Esophagus (tissue), 2 donors: ENCODE measurements around the gene DTNA. TPM values are rescaled to one million over a fixed set of nuclear protein-coding genes. Genes with fewer than 3 reads are reported as not detected.
"Not testable (repeated sequence)": the region's sequence is repeated elsewhere in the genome, so short reads cannot be mapped to it uniquely, and the experiment has no call there.

Source experiments
- H3K27ac ChIP-seq, 2 donors: one replicate each; pipeline ENCODE4 v1.5.1; 2013; ENCODE audit warnings: low read depth in 2 of 2, mild to moderate bottlenecking in 2 of 2, inconsistent platforms in 1 of 2, low read length in 1 of 2, moderate library complexity in 1 of 2
- H3K27me3 ChIP-seq, 2 donors: one replicate each; pipeline ENCODE4 v1.6.1; 2013; ENCODE audit warnings: low read length in 2 of 2, control low read depth in 1 of 2, mild to moderate bottlenecking in 1 of 2; ENCODE audit not compliant: insufficient read depth in 2 of 2, control insufficient read depth in 1 of 2
- H3K36me3 ChIP-seq, 2 donors: one replicate each; pipeline ENCODE4 v1.6.1; 2013; ENCODE audit warnings: low read length in 1 of 2; ENCODE audit not compliant: control insufficient read depth in 2 of 2, insufficient read depth in 2 of 2
- H3K4me1 ChIP-seq, 2 donors: one replicate each; pipeline ENCODE4 v1.6.1; 2013; ENCODE audit warnings: low read length in 1 of 2; ENCODE audit not compliant: control insufficient read depth in 2 of 2, insufficient read depth in 2 of 2
- H3K4me3 ChIP-seq, 2 donors: one replicate each; pipeline ENCODE4 v1.5.1; 2013; ENCODE audit warnings: low read length in 2 of 2, mild to moderate bottlenecking in 2 of 2, low read depth in 1 of 2, moderate library complexity in 1 of 2
- H3K9me3 ChIP-seq, 2 donors: one replicate each; pipeline ENCODE4 v1.6.1; 2013; ENCODE audit warnings: mild to moderate bottlenecking in 2 of 2, low read depth in 1 of 2, low read length in 1 of 2, moderate library complexity in 1 of 2; ENCODE audit not compliant: control insufficient read depth in 2 of 2, insufficient read depth in 1 of 2
- WGBS, 2 donors: extraction: QIAGEN DNeasy Blood & Tissue Kit; methylation state at CpG; one replicate each; pipeline ENCODE4 v1.1.7; 2013; 5-methylcytosine and 5-hydroxymethylcytosine counted together
- polyA plus RNA-seq, 2 donors: library from polyadenylated mRNA; stranded (reverse); fragments of 200-250 nt; gene quantifications; one replicate each; pipeline ENCODE4 v1.2.3, GENCODE V29; 2013
- donor health status: healthy with polysubstance abuse.
- donor health status: Bipolar disorder and iron deficiency.

The DTNA gene
- polyA plus RNA-seq, 2 donors = 6.7 to 15.0 TPM

DNA sequence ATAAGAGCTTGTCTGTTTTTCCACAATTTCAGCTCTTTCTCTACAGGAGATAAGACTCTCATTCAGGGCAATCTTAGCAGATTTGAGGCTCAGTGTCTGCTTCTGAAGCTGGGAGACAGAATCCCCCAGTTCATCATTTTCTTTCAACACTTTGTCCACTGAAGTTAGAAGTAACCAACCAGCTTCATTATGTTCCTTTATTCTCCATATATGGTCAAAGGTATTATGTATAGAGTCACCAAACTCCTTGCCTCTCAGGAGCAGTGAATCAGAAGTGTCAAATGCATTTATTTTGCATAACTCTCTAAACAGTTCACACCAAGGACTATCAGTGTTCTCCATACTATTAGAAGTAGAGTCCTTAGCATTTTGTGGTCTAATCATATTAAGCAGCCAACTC lies 24.4 kb downstream of the DTNA start:
- not testable (repeated sequence) for H3K27me3 ChIP-seq, H3K27ac ChIP-seq, H3K4me3 ChIP-seq, H3K36me3 ChIP-seq, H3K9me3 ChIP-seq, H3K4me1 ChIP-seq

DNA sequence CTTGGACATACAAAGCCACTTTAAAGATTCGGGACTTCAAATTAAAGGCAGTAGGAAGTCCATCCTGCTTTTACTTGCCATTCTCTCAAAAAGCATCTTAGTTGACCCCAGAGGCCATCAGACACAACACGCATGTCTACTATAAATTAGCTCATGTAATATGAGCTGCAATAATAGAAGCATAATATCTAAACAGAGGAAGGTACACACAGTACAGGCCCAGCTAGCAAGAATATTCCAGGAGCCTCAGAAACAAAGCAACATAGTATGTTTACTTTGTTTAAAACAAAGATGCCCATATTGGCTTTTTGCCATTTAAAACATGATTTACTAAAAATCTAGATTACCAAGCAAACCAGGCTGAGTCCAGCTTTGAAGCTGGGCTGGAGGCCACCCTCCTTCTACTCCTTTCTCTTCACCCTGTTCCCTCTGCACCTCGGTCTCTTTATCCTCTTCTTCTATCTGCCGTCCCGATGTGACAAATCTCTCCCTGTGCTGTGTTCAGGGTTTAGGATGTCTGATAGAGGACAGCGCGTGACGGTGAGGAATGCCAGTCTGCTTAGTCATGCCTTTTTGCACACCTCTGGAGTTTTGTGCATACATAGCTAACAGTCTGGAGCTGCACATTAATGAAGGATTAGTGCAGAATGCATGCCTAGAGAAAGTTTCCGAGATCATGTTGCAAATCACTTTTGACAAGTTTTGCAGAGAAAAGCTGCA lies 28.2 kb downstream of the DTNA start:
- Histone ChIP-seq H3K27ac (no peak overlapping the region), H3K4me1 (no peaks in the 10 kb centered on the region), H3K4me3 (no peak overlapping the region), H3K36me3 (no peaks in the 10 kb centered on the region), H3K9me3 (no peaks in the 10 kb centered on the region), H3K27me3 (no peaks in the 10 kb centered on the region)
- WGBS, 2 donors = 44 to 47% methylated on average over 9 of the region's 9 CpGs

DNA sequence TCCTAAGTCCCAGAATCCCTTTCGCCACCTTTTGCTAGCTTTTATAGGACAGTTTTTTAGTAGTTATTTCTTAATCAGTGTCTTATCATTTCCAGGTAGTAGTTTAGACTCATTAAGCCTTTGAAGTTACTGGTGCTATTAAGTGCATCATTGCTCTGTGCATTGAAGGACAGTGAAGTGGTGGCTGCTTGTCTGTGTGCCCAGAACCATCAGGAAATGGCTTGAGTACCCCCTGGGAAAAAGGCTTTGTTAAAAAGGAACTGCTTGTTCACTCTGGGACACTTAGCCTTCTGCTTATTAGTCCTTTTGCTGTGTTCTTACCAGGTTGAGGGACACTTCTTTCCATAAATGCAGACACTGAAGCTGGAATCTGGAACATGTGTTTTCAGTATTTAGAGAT lies 30.0 kb downstream of the DTNA start:
- no peak overlapping the region for H3K27ac ChIP-seq
- H3K27me3 ChIP-seq = no peaks in the 10 kb centered on the region
- no peaks in the 10 kb centered on the region for H3K36me3 ChIP-seq
- H3K4me3 ChIP-seq = no peak overlapping the region
- 92 to 97% methylated on average over 1 of the region's 1 CpG for WGBS, 2 donors
- no peaks in the 10 kb centered on the region for H3K4me1 ChIP-seq
- no peaks in the 10 kb centered on the region for H3K9me3 ChIP-seq

- Histone ChIP-seq H3K4me1 (no peaks in the 10 kb centered on the region), H3K27ac (no peak overlapping the region), H3K36me3 (no peaks in the 10 kb centered on the region), H3K4me3 (no peak overlapping the region), H3K9me3 (no peaks in the 10 kb centered on the region), H3K27me3 (no peaks in the 10 kb centered on the region)
- 93 to 97% methylated on average over 3 of the region's 3 CpGs for WGBS, 2 donors
Measured at GRCh38 chr18:34740724-34741123, 30.6 kb downstream of the DTNA start.

DNA sequence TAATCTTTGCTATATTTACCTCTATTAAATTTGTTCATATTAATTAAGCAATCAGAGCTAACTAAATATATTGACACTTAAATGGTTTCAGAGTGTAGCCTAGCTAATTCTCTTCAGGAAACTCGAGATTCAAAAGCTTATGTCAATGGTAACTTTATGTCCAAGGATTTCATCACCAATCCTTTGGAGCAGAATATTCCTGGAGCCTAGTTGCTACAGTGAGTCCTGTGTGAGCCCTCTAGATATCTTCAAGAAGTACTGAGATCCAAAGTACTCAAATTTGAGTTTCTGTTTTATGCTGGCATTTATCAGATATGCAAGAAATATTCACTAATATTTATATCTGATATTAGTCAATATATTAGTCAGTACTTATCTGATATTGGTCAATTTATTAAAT lies 31.3 kb downstream of the DTNA start:
- Histone ChIP-seq H3K9me3 (no peaks in the 10 kb centered on the region), H3K36me3 (no peaks in the 10 kb centered on the region), H3K27me3 (no peaks in the 10 kb centered on the region), H3K27ac (no peak overlapping the region), H3K4me3 (no peak overlapping the region), H3K4me1 (no peaks in the 10 kb centered on the region)
- WGBS, 2 donors = 69 to 74% methylated on average over 1 of the region's 1 CpG

DNA sequence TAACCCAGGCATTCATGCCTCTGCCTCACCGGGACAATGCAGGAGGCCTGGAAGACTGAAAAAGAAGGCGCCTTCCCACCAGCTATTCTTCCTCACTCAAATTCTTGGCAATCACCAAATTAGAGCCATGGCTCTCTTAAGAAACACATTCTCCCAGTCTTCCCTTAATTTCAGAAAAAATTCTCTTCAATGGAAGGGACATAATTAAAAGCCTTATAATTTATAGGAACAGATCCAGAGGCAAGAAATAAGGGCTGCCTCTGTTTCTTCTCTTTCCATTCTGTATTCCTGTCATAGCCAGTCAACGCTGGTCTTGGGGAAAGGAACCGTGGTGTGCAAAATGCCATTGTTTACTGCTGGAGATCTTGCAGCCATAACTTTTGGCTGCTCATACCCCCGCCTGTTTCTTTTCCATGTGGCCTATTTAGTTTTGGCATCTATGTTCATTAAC lies 32.8 kb downstream of the DTNA start:
- no peak overlapping the region for H3K4me3 ChIP-seq
- no peaks in the 10 kb centered on the region for H3K36me3 ChIP-seq
- no peaks in the 10 kb centered on the region for H3K9me3 ChIP-seq
- H3K27ac ChIP-seq = no peak overlapping the region
- WGBS, 2 donors = 78 to 87% methylated on average over 5 of the region's 5 CpGs
- no peaks in the 10 kb centered on the region for H3K27me3 ChIP-seq
- no peaks in the 10 kb centered on the region for H3K4me1 ChIP-seq

GRCh38 chr18:34744569-34744968 lies 34.5 kb downstream of the DTNA start:
- H3K9me3 ChIP-seq = no peaks in the 10 kb centered on the region
- no peak overlapping the region for H3K27ac ChIP-seq
- no peaks in the 10 kb centered on the region for H3K4me1 ChIP-seq
- no peak overlapping the region for H3K4me3 ChIP-seq
- no peaks in the 10 kb centered on the region for H3K36me3 ChIP-seq
- 83 to 93% methylated on average over 4 of the region's 4 CpGs for WGBS, 2 donors
- no peaks in the 10 kb centered on the region for H3K27me3 ChIP-seq

GRCh38 chr18:34746614-34747013 lies 36.5 kb downstream of the DTNA start:
- WGBS, 2 donors = 64 to 77% methylated on average over 1 of the region's 1 CpG
- H3K27me3 ChIP-seq = no peaks in the 10 kb centered on the region
- no peak overlapping the region for H3K27ac ChIP-seq
- no peaks in the 10 kb centered on the region for H3K4me1 ChIP-seq
- H3K9me3 ChIP-seq = no peaks in the 10 kb centered on the region
- no peak overlapping the region for H3K4me3 ChIP-seq
- no peaks in the 10 kb centered on the region for H3K36me3 ChIP-seq

DNA sequence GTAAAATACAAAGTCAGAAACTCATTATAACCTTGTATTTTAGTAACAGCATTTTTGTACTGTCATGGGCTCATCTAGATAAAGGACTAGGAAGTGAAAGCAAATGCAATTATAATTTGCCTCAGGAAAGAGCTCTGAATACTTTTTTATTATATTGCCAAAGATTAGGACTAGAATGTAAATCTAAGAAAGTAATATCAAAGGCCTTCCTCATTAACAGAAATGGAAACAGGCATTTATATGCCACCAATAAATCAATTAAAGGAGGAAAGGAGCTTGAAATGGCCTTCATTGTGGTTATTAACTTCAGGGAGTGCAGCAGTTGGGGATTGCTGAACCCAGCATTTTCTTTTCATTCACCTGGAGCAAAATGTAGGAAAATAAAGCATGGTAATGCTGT lies 39.6 kb downstream of the DTNA start:
- Histone ChIP-seq H3K9me3 (no peaks in the 10 kb centered on the region), H3K36me3 (no peaks in the 10 kb centered on the region), H3K4me1 (no peaks in the 10 kb centered on the region), H3K27me3 (no peaks in the 10 kb centered on the region), H3K4me3 (no peak overlapping the region), H3K27ac (no peak overlapping the region)

- WGBS, 2 donors = 73 to 75% methylated on average over 1 of the region's 1 CpG
- no peaks in the 10 kb centered on the region for H3K27me3 ChIP-seq
- no peaks in the 10 kb centered on the region for H3K9me3 ChIP-seq
- H3K4me3 ChIP-seq = no peak overlapping the region
- no peaks in the 10 kb centered on the region for H3K36me3 ChIP-seq
- no peak overlapping the region for H3K27ac ChIP-seq
- H3K4me1 ChIP-seq = no peaks in the 10 kb centered on the region
Measured at GRCh38 chr18:34752056-34752455, 42.0 kb downstream of the DTNA start.
